RWPE1 (cell line): ENCODE results near the gene SESN2.

Experiments
- CTCF ChIA-PET: fragments of 350-600 bp; sonication (Branson Sonifier 250); formaldehyde crosslinking; extraction: SDS; loops from one replicate; lab custom pipeline; 2021; lab: Yijun Ruan, JAX
- POLR2A ChIA-PET: fragments of 400-600 bp; formaldehyde crosslinking; extraction: SDS; loops from one replicate; lab custom pipeline; 2020; ENCODE audit warnings: antibody characterized with exemption; ENCODE audit not compliant: low non-redundant PET; lab: Yijun Ruan, JAX
- DNase-seq: peaks from one replicate; pipeline ENCODE4 v3.0.0; 2012; ENCODE audit warnings: low spot score
- H3K27ac ChIP-seq: fragments of 450-650 bp; 2 replicates; pipeline ENCODE4 v1.5.1; 2017
- TF ChIP-seq, protein P1 (sequence below): fragments of 450-650 bp; conservative IDR thresholded peaks from 2 replicates; pipeline ENCODE4 v1.5.1; 2017; ENCODE audit warnings: low read depth, mild to moderate bottlenecking

The SESN2 gene

DNA sequence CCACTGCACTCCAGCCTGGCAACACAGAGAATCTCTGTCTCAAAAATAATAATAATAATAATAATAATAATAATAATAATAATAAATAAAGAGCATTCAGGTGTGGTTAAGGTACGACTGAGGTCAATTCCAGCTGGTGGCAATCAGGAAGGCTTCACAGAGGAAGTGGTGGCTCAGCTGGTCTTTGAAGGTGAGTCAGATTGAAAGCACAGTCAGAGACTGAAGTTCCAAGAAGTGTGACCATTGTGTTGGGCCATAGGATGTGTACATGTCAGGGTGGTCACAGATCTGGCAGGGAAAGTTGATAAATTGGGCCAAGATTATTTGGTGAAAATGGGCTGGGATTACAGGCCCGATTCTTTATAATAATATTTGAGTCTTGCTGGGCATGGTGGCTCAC is 38.5 kb downstream of the SESN2 start:
- CTCF ChIA-PET: no interaction called here
- TF ChIP-seq, protein P1, sequence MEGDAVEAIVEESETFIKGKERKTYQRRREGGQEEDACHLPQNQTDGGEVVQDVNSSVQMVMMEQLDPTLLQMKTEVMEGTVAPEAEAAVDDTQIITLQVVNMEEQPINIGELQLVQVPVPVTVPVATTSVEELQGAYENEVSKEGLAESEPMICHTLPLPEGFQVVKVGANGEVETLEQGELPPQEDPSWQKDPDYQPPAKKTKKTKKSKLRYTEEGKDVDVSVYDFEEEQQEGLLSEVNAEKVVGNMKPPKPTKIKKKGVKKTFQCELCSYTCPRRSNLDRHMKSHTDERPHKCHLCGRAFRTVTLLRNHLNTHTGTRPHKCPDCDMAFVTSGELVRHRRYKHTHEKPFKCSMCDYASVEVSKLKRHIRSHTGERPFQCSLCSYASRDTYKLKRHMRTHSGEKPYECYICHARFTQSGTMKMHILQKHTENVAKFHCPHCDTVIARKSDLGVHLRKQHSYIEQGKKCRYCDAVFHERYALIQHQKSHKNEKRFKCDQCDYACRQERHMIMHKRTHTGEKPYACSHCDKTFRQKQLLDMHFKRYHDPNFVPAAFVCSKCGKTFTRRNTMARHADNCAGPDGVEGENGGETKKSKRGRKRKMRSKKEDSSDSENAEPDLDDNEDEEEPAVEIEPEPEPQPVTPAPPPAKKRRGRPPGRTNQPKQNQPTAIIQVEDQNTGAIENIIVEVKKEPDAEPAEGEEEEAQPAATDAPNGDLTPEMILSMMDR: no peak

DNA sequence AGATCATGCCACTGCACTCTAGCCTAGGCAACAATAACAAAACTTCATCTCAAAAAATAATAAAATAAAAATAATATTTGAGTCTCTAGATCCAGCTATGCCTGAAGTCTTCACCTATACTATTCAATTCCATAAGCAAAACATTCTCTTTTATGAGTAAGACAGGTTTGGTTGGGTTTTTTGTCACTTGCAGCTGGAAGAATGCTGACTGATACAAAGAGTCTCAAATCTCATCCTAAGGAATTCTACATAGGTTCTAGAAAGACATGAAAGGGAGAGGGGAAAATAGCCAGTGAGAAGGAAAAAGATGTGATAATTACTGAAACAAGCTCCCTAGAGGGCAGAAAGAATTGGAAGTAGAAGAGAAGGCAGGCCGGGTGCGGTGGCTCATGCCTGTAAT is 39.1 kb downstream of the SESN2 start:
- POLR2A ChIA-PET: no interaction called here
- CTCF ChIA-PET: interaction anchor here (0.7 kb wide), 1 partner anchor 1151 kb away, joined by 3 read pairs; no protein-coding TSS in a partner anchor
- TF ChIP-seq, protein P1: no peak
- no peak for DNase-seq
- no peak overlapping the region for H3K27ac ChIP-seq

More for the DNA sequence above, 38.5 kb downstream of the SESN2 start:
- POLR2A ChIA-PET: no interaction called here
- H3K27ac ChIP-seq: no peak overlapping the region
- no peak for DNase-seq

DNA sequence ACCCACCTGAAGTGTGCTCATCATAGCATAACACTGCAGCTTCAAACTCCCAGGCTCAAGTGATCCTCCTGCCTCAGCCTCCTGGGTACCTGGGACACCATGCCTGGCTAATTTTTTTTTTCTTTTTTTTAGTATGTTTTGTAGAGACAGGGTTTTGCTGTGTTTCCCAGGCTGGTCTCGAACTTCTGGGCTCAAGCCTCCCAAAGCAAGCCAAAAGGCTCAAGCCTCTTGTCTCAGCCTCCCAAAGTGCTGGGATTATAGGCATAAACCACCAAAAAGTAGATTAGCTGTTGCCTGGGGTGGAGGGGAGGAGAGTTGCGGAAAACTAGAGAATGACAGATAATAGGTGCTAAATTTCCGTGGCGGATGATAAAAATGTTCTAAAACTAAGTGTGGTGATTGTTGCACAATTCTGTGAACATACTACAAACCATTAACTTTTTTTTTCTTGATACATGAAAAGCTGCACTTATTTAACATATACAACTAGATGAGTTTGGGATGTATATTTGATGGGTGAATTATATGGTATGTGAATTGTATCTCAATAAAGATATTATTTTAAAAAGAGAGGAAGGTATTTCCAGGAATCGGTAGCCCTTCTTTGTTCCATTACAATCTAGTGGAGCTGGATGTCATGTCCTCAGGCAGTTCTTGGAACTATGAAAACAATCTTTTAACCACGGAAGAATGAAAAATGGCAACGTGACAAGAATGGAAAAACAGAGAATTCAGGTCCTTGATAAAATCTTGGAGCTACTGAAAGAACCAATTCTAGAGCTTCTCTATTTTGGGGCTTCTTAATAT is 42.3 kb downstream of the SESN2 start:
- DNase-seq: no peak
- POLR2A ChIA-PET: no interaction called here

DNA sequence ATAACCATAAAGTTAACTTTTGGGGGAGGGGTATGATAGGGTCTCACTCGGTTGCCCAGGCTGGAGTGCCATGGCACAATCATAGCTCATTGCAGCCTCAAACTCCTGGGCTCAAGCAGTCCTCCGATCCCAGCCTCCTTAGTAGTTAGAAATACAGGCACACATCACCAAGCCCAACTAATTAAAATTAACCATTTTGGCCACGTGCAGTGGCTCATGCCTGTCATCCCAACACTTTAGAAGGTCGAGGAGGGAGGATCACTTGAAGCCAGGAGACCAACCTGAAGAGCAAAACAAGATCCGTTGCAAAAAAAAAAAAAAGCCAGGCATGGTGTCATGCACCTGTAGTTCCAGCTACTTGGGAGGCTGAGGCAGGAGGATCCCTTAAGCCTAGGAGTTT is 42.9 kb downstream of the SESN2 start:
- POLR2A ChIA-PET: no interaction called here
- TF ChIP-seq, protein P1: no peak

More for the DNA sequence above, 42.3 kb downstream of the SESN2 start:
- TF ChIP-seq, protein P1: no peak
- H3K27ac ChIP-seq: no peak overlapping the region
- CTCF ChIA-PET: interaction anchor here (0.6 kb wide), 1 partner anchor 30 kb away, joined by 3 read pairs; no protein-coding TSS in a partner anchor

DNA sequence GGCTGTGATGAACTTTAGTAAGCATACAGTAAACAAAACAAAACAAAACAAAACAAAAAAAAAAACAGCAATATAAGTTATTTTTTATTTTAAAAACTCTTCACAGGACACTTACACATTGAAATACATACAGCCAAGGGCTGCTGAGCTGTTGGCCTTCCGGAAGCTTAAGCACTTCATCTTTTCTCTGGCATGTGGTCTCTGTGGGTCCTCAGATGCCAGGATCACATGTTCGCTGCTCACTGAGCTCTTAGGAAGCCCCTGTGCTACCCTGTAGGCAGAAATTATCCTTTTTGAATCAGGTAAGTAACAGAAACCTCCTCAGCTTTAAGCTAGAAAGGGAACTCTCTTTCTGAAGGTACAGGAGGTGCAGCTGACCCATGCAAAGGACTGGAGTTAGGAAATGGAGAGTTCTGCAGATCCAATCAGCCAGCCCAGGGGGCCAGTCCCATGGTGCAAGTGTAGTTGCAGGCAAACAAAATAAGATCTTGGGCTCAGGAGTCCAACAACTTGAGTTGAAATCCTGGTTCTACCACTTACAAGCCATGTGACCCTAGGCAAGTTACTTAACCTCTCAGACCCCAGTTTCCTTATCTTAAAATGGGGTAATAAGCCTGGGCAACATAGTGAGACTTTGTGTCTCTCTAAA is 47.1 kb downstream of the SESN2 start:
- POLR2A ChIA-PET: no interaction called here

More for the DNA sequence above, 42.9 kb downstream of the SESN2 start:
- DNase-seq: no peak
- no peak overlapping the region for H3K27ac ChIP-seq
- CTCF ChIA-PET: interaction anchor here (0.6 kb wide), 1 partner anchor 29 kb away, joined by 3 read pairs; no protein-coding TSS in a partner anchor

DNA sequence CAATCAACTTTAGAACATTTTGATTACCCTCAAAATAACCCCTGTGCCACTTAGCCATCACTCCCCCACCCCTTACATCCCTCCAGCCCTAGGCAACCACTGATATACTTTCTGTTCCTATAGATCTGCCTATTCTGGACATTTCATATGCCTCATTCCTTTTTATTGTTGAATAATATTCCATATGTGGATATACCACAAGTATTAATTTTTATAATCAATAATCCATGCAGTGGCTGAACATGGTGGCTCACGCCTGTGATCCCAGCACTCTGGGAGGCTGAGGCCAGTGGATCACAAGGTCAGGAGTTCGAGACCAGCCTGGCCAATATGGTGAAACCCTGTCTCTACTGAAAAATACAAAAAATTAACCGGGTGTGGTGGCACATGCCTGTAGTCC is 49.4 kb downstream of the SESN2 start:
- H3K27ac ChIP-seq: no peak overlapping the region
- no peak for DNase-seq
- CTCF ChIA-PET: interaction anchor here (0.7 kb wide), 1 partner anchor 171 kb away, joined by 3 read pairs; no protein-coding TSS in a partner anchor
- POLR2A ChIA-PET: no interaction called here
- TF ChIP-seq, protein P1: no peak

More for the DNA sequence above, 47.1 kb downstream of the SESN2 start:
- TF ChIP-seq, protein P1: no peak
- H3K27ac ChIP-seq: no peak overlapping the region
- CTCF ChIA-PET: no interaction called here
- no peak for DNase-seq
